HG03060 (cell line): ENCODE measurements around the gene FAM53A.

Experiments used
- ATAC-seq: cut with Tn5 transposase; IDR thresholded peaks from one replicate; pipeline ENCODE4 v1.9.1; 2021; ENCODE audit warnings: low read depth, moderate number of reproducible peaks; ENCODE audit not compliant: unreplicated experiment

FAM53A gene

GRCh38 chr4:1597021-1597931, 86.8 kb downstream of the FAM53A start:
- no peak for ATAC-seq

GRCh38 chr4:1596393-1596792, 87.7 kb downstream of the FAM53A start:
- ATAC-seq = no peak

DNA sequence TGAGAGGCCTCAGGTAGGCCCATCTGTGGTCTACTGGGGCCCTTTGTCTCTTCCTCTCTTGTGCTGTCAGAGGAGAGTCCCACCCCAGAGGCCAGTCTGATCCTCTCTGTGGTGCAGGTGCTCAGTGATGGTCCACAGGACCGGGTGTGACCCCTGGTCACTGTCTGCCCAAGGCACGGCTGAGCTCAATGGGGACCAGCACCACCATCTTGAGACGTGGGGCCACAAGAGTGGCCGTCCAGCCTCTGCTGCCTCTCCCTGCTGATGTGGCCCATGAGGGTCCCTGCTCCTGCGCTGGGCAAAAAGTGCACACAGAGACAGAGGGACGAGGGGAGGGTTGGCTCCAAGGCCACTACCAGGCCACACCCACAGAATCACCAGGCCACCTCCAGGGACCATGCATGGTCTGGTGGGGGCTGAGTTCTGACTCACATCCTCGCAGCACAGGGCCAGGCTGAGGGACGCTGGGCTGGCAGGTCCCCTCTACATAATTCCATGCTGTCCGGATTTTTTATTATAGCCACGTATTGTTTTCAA, 88.3 kb downstream of the FAM53A start:
- no peak for ATAC-seq

- no peak for ATAC-seq
Measured at GRCh38 chr4:1594871-1595788, 89.0 kb downstream of the FAM53A start.

GRCh38 chr4:1593881-1594345, 90.2 kb downstream of the FAM53A start:
- no peak for ATAC-seq

GRCh38 chr4:1593458-1593857, 90.7 kb downstream of the FAM53A start:
- ATAC-seq = no peak

- ATAC-seq = no peak
Measured at GRCh38 chr4:1592709-1593417, 91.2 kb downstream of the FAM53A start.

DNA sequence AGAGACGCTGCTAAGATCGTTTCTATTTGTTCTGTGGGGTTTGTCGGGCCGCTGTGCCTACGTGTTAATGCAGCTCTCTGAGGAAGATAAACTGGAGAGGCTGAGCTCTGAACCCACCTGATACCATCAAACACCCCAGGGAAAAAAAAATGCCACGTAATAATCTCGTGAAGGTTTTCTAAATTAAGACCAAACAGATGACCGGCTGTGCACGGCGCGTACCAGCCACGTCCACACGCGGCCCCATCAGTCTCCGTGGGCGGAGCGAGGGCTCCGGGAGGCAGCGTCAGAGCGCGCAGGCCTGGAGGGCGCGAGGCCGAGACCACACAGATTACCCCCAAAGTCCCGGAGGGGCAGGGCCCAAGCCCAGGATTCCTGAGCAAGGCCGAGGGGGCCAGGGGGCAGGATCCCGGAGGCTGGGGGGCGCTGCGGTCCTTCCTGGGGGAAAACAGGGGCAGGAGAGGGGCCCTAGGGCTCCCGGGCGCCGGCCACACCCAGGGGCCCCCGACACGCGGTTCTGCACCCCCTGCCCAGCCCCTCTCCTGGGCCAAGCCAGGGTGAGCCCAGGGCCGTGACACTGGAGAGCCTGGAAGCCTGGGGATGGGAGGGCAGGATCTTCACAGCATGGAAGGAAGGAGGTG, 91.9 kb downstream of the FAM53A start:
- no peak for ATAC-seq

GRCh38 chr4:1591107-1591506, 93.0 kb downstream of the FAM53A start:
- ATAC-seq = no peak

DNA sequence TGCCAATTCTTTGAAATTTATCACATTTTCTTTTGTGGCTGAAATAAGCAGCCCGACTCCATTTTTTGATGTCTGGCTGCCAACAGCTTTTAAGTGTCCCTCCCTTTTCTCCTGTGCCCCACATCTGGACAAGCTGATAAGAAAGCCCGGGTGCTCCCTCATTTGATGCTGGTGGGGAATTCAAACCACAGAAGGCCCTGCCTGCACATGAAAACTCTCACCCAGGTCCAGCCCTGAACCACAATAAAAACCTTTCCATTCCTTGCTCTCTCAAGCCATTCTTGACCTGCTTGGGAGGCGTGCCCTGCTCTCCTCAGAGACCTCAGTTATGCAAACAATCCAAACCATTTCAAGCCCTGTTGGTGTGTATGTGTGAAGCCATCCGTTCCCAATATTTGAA, 93.9 kb downstream of the FAM53A start:
- ATAC-seq = no peak
